AG04450 (cell line): ENCODE results near the gene DPYSL4. TPM values are rescaled to one million over a fixed set of nuclear protein-coding genes. Genes with fewer than 3 reads are reported as not detected.

Experiments
- CTCF ChIA-PET: fragments of 300-600, 350-600 bp; formaldehyde crosslinking; extraction: SDS; loops from one replicate; lab custom pipeline; 2022; ENCODE audit warnings: antibody characterized with exemption, inconsistent platforms; lab: Charles Lee
- POLR2A ChIA-PET: fragments of 350-600 bp; formaldehyde crosslinking; extraction: SDS; loops from one replicate; lab custom pipeline; 2021; ENCODE audit warnings: antibody characterized with exemption, inconsistent platforms; lab: Yijun Ruan, JAX
- DNase-seq: peaks from one replicate; pipeline ENCODE4 v3.0.0-alpha.2; 2011; ENCODE audit warnings: low read depth, low spot score
- H3K27ac ChIP-seq: one replicate; pipeline ENCODE4 v1.5.1; 2012; ENCODE audit warnings: low read depth, low read length, control low read depth
- H3K27me3 ChIP-seq: one replicate; pipeline ENCODE4 v1.6.0; 2012; ENCODE audit warnings: low read length; ENCODE audit not compliant: control insufficient read depth, insufficient read depth
- H3K4me3 ChIP-seq: 2 replicates; pipeline ENCODE4 v1.5.1; 2011; ENCODE audit warnings: mild to moderate bottlenecking, low read depth, low read length, control low read depth
- H3K9me3 ChIP-seq: 2 replicates; pipeline ENCODE4 v1.5.1; 2012; ENCODE audit warnings: low read length; ENCODE audit not compliant: control insufficient read depth, insufficient read depth
- CTCF ChIP-seq: IDR thresholded peaks from 2 replicates; pipeline ENCODE4 v1.5.1; 2011; ENCODE audit warnings: low read depth, low read length, control low read depth, inconsistent platforms
- polyA plus RNA-seq: library from polyadenylated mRNA; depleted of rRNA; stranded (reverse); fragments of >200 nt; gene quantifications from 2 replicates; pipeline ENCODE4 v1.2.3, GENCODE V29; 2011

Gene DPYSL4
- polyA plus RNA-seq, 1 experiment = 9.0 TPM

- Histone ChIP-seq H3K27me3 (no peaks in the 10 kb centered on the region), H3K9me3 (no peaks in the 10 kb centered on the region; the same call in 1 of the 2 replicates), H3K27ac (no peak overlapping the region), H3K4me3 (no peak overlapping the region)
- ChIA-PET POLR2A (no interaction called here), CTCF (no interaction called here)
- TF ChIP-seq CTCF = no peak
- DNase-seq = no peak
These were observed 17.5 kb downstream of the DPYSL4 start for GRCh38 chr10:132204078-132204780.

GRCh38 chr10:132204781-132205473 lies 18.2 kb downstream of the DPYSL4 start:
- TF ChIP-seq CTCF = no peak
- H3K27ac ChIP-seq = no peak overlapping the region
- POLR2A ChIA-PET = no interaction called here

GRCh38 chr10:132205650-132206376 lies 19.1 kb downstream of the DPYSL4 start:
- no peak for TF ChIP-seq CTCF
- no peaks in the 10 kb centered on the region; the same call in 1 of the 2 replicates for H3K9me3 ChIP-seq
- CTCF ChIA-PET = no interaction called here
- no peak overlapping the region for H3K4me3 ChIP-seq
- DNase-seq = no peak
- POLR2A ChIA-PET = no interaction called here
- H3K27ac ChIP-seq = no peak overlapping the region
- no peaks in the 10 kb centered on the region for H3K27me3 ChIP-seq

More at GRCh38 chr10:132204781-132205473, 18.2 kb downstream of the DPYSL4 start:
- DNase-seq = no peak
- CTCF ChIA-PET = no interaction called here
- Histone ChIP-seq H3K4me3 (no peak overlapping the region), H3K27me3 (no peaks in the 10 kb centered on the region), H3K9me3 (no peaks in the 10 kb centered on the region; the same call in 1 of the 2 replicates)

- TF ChIP-seq CTCF = no peak
- DNase-seq = no peak
- POLR2A ChIA-PET = no interaction called here
- Histone ChIP-seq H3K27ac (no peak overlapping the region), H3K4me3 (no peak overlapping the region), H3K27me3 (no peaks in the 10 kb centered on the region), H3K9me3 (no peaks in the 10 kb centered on the region; the same call in 1 of the 2 replicates)
- CTCF ChIA-PET = no interaction called here
These were observed 19.6 kb downstream of the DPYSL4 start for GRCh38 chr10:132206377-132206745.
